Calu3 (cell line): ENCODE results near the gene WWOX. TPM values are rescaled to one million over a fixed set of nuclear protein-coding genes. Genes with fewer than 3 reads are reported as not detected.

Experiments used
- BruUV-seq: library from RNA; stranded (reverse); fragments of 400-500 nt; replicated peaks from 2 replicates; lab custom pipeline; 2021; lab: Mats Ljungman, UMichigan
- CTCF ChIA-PET: fragments of 300-600 bp; sonication (Branson Sonifier 250); formaldehyde crosslinking; loops from one replicate; lab custom pipeline; 2022; ENCODE audit warnings: antibody characterized with exemption; lab: Charles Lee
- DNase-seq: peaks from one replicate; pipeline ENCODE4 v3.0.0; 2022
- H3K27ac Mint-ChIP-seq: one replicate; pipeline ENCODE4 v1.8.0; 2022; ENCODE audit warnings: mixed read lengths; ENCODE audit not compliant: unreplicated experiment
- H3K27me3 Mint-ChIP-seq: one replicate; pipeline ENCODE4 v1.8.0; 2022; ENCODE audit warnings: mixed read lengths; ENCODE audit not compliant: unreplicated experiment
- H3K36me3 Mint-ChIP-seq: one replicate; pipeline ENCODE4 v1.8.0; 2022; ENCODE audit warnings: mild to moderate bottlenecking, moderate library complexity, mixed read lengths; ENCODE audit not compliant: insufficient read depth, unreplicated experiment
- H3K4me1 Mint-ChIP-seq: one replicate; pipeline ENCODE4 v1.8.0; 2022; ENCODE audit warnings: mild to moderate bottlenecking, low read depth, mixed read lengths; ENCODE audit not compliant: unreplicated experiment
- H3K4me3 Mint-ChIP-seq: one replicate; pipeline ENCODE4 v1.8.0; 2022; ENCODE audit warnings: mild to moderate bottlenecking, low read depth, moderate library complexity, mixed read lengths; ENCODE audit not compliant: unreplicated experiment
- H3K9me3 Mint-ChIP-seq: one replicate; pipeline ENCODE4 v1.8.0; 2022; ENCODE audit warnings: low read depth, mixed read lengths; ENCODE audit not compliant: unreplicated experiment
- intact Hi-C: fragments of 100-400 bp; cut with micrococcal nuclease; formaldehyde crosslinking; loops from one replicate; pipeline ENCODE4 v1.10.0; 2022; ENCODE audit not compliant: unreplicated experiment
- total RNA-seq: library from RNA; stranded (reverse); gene quantifications from 2 replicates; pipeline ENCODE4 v1.2.3, GENCODE V29; 2022
- TF ChIP-seq, protein P1 (sequence below): fragments of 200-600 bp; IDR thresholded peaks from one replicate; pipeline ENCODE4 v1.8.0; 2022; ENCODE audit warnings: antibody characterized with exemption; ENCODE audit not compliant: unreplicated experiment

The WWOX gene
- total RNA-seq, 1 experiment from 2014 or later = 33.5 TPM

- Mint-ChIP-seq H3K4me3 (no peak overlapping the region), H3K4me1 (peaks cover 13% of the 10 kb centered on the region), H3K9me3 (no peaks in the 10 kb centered on the region), H3K36me3 (no peaks in the 10 kb centered on the region), H3K27ac (no peak overlapping the region), H3K27me3 (no peaks in the 10 kb centered on the region)
- CTCF ChIA-PET = no interaction called here
- no TSS peak for BruUV-seq
- DNase-seq = no peak
- TF ChIP-seq, protein P1, sequence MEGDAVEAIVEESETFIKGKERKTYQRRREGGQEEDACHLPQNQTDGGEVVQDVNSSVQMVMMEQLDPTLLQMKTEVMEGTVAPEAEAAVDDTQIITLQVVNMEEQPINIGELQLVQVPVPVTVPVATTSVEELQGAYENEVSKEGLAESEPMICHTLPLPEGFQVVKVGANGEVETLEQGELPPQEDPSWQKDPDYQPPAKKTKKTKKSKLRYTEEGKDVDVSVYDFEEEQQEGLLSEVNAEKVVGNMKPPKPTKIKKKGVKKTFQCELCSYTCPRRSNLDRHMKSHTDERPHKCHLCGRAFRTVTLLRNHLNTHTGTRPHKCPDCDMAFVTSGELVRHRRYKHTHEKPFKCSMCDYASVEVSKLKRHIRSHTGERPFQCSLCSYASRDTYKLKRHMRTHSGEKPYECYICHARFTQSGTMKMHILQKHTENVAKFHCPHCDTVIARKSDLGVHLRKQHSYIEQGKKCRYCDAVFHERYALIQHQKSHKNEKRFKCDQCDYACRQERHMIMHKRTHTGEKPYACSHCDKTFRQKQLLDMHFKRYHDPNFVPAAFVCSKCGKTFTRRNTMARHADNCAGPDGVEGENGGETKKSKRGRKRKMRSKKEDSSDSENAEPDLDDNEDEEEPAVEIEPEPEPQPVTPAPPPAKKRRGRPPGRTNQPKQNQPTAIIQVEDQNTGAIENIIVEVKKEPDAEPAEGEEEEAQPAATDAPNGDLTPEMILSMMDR = no peak
- intact Hi-C loops = no loop called here
Observed at GRCh38 chr16:79177018-79177417, 1077.6 kb downstream of the WWOX start.

- no TSS peak for BruUV-seq
- intact Hi-C loops = no loop called here
- H3K27me3 Mint-ChIP-seq = no peaks in the 10 kb centered on the region
- no peak overlapping the region for H3K4me3 Mint-ChIP-seq
- peaks cover 9% of the 10 kb centered on the region for H3K4me1 Mint-ChIP-seq
- no peaks in the 10 kb centered on the region for H3K9me3 Mint-ChIP-seq
- no peak for DNase-seq
- CTCF ChIA-PET = interaction anchor here (1.4 kb wide), 1 partner anchor 10 kb away, joined by 3 read pairs; no protein-coding TSS in a partner anchor
- no peaks in the 10 kb centered on the region for H3K36me3 Mint-ChIP-seq
- no peak overlapping the region for H3K27ac Mint-ChIP-seq
- TF ChIP-seq, protein P1 = no peak
Observed at GRCh38 chr16:79181419-79181818, 1082.0 kb downstream of the WWOX start.

DNA sequence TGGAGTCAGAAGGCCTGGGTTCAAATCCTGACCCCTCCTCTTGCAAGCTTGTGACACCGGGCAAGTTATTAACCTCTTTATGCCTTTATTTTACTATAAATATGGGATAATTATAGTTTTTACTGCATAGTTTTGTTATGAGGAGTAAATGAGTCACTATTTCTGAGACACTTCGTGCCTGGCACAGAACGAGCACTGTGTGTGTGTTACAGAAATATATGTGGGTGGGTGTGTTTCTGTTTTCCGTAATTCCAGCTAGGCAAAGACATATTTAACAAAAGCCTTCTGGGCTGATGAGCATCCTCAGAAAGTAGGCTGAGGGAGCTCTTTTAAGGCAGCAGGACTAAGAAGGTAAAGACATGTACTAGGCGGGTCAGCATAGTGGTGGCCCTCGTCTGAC, 1083.2 kb downstream of the WWOX start:
- intact Hi-C loops = no loop called here
- no TSS peak for BruUV-seq
- TF ChIP-seq, protein P1 = no peak
- CTCF ChIA-PET = interaction anchor here (1.4 to 2.2 kb wide), 2 partner anchors 9 to 12 kb away, joined by 3 to 5 read pairs; no protein-coding TSS in a partner anchor
- no peak overlapping the region for H3K4me3 Mint-ChIP-seq
- H3K9me3 Mint-ChIP-seq = no peaks in the 10 kb centered on the region
- no peak overlapping the region for H3K27ac Mint-ChIP-seq
- no peak for DNase-seq
- no peaks in the 10 kb centered on the region for H3K27me3 Mint-ChIP-seq
- H3K4me1 Mint-ChIP-seq = peaks cover 9% of the 10 kb centered on the region
- no peaks in the 10 kb centered on the region for H3K36me3 Mint-ChIP-seq

DNA sequence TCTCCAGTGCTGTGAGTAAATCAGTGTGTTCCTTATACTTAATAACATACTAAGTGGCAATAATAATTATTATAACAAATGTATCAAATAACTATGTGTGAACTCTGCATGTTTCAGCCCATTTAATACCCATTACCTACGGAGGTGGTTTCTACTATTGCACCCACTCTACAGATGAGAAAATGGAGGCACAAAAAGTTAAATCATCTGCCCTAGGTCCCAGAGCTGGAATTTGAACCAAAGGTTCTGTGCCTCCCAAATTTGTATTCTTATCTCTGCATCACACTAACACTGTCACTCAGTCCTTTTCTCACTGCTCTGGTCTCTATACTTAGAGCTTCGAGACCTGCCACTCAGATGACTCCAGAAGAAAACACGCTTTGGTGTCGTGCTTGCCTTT, 1084.1 kb downstream of the WWOX start:
- Mint-ChIP-seq H3K4me1 (peaks cover 9% of the 10 kb centered on the region), H3K4me3 (no peak overlapping the region), H3K27ac (no peak overlapping the region), H3K36me3 (no peaks in the 10 kb centered on the region), H3K9me3 (peaks cover 3% of the 10 kb centered on the region), H3K27me3 (no peaks in the 10 kb centered on the region)
- intact Hi-C loops = no loop called here
- no peak for DNase-seq
- BruUV-seq = no TSS peak
- TF ChIP-seq, protein P1 = no peak
- CTCF ChIA-PET = interaction anchor here (2.2 kb wide), 1 partner anchor 11 kb away, joined by 5 read pairs; no protein-coding TSS in a partner anchor
